Tibial artery (tissue), 4 donors: ENCODE results near the gene PPIC.

Source experiments
- DNase-seq, 2 donors: peaks; one replicate each; pipeline ENCODE4 v3.0.0-alpha.2; 2019
- H3K27ac ChIP-seq, 2 donors: fragments of 200-600 bp; sonication (generic) in 1 of 2; 1 replicate in 1 of 2; 2 replicates in 1 of 2; pipeline ENCODE4 v1.5.1; 2018 to 2019; ENCODE audit warnings: mild to moderate bottlenecking in 1 of 2
- H3K27me3 ChIP-seq, 2 donors: fragments of 200-600 bp; sonication (generic) in 1 of 2; one replicate each; pipeline versions ENCODE4 v1.5.1 to v1.6.0; 2016 to 2019
- H3K36me3 ChIP-seq, 3 donors: fragments of 200-600 bp; sonication (generic) in 2 of 3; one replicate each; pipeline ENCODE4 v1.5.1; 2016 to 2019; ENCODE audit warnings: mild to moderate bottlenecking in 2 of 3
- H3K4me1 ChIP-seq, 4 donors: fragments of 200-600 bp; sonication (generic) in 2 of 4; 1 replicate in 3 of 4; 2 replicates in 1 of 4; pipeline ENCODE4 v1.5.1; 2016 to 2019
- H3K4me3 ChIP-seq, 2 donors: fragments of 200-600 bp; sonication (generic) in 1 of 2; 1 replicate in 1 of 2; 2 replicates in 1 of 2; pipeline ENCODE4 v1.5.1; 2018 to 2019; ENCODE audit warnings: mild to moderate bottlenecking in 2 of 2
- H3K9me3 ChIP-seq, 3 donors: fragments of 200-600 bp; sonication (generic) in 1 of 3; one replicate each; pipeline ENCODE4 v1.5.1; 2016 to 2019
- CTCF ChIP-seq, 2 experiments: fragments of 200-600 bp in 1 of 2; fragments of 450-650 bp in 1 of 2; IDR thresholded peaks; one replicate each; pipeline ENCODE4 v1.5.1; 2017 to 2019; ENCODE audit warnings: antibody characterized with exemption in 2 of 2, mild to moderate bottlenecking in 1 of 2, moderate library complexity in 1 of 2
- intact Hi-C: fragments of 100-400 bp; cut with DNase I; formaldehyde crosslinking; loops from one replicate; pipeline ENCODE4 v1.15.0; 2023; ENCODE audit warnings: low total_unique reads

PPIC gene

GRCh38 chr5:123036391-123037103, at the start of gene PPIC:
Gene PPIC, minus strand, starts transcription at chr5:123036725. Its CDS starts 100 bp downstream, at chr5:123036625.
- peaks cover 0 to 24% (median 15%) of the 10 kb centered on the region in 4 donors for H3K4me1 ChIP-seq
- H3K4me3 ChIP-seq = peak within 1 kb of the TSS; percentile 86
- no peak for TF ChIP-seq CTCF (IDR thresholded peaks at IDR 0.05)
- H3K36me3 ChIP-seq = no peaks in the 10 kb centered on the region
- no peaks in the 10 kb centered on the region for H3K9me3 ChIP-seq
- DNase-seq = peak; percentile 86 to 94
- peak within 1 kb of the TSS; percentile 86 to 97 for H3K27ac ChIP-seq
- intact Hi-C loops = loop anchor here (5.0 to 10.0 kb wide), 3 partner anchors 51 to 328 kb away; partner anchors contain the start of gene PRDM6
- no peaks in the 10 kb centered on the region for H3K27me3 ChIP-seq

GRCh38 chr5:123085638-123086286, 49.2 kb upstream of the PPIC start:
- H3K4me3 ChIP-seq = no peak overlapping the region
- DNase-seq = no peak
- no peaks in the 10 kb centered on the region for H3K36me3 ChIP-seq
- H3K9me3 ChIP-seq = no peaks in the 10 kb centered on the region
- peak overlapping the region; percentile 29 to 35 for H3K27ac ChIP-seq
- intact Hi-C loops = loop anchor here (5.0 kb wide), 3 partner anchors 48 to 262 kb away; partner anchors contain the start of gene PPIC
- peaks cover 0 to 36% (median 19%) of the 10 kb centered on the region in 4 donors for H3K4me1 ChIP-seq
- H3K27me3 ChIP-seq = no peaks in the 10 kb centered on the region
- TF ChIP-seq CTCF (IDR thresholded peaks at IDR 0.05) = no peak

- no peaks in the 10 kb centered on the region for H3K9me3 ChIP-seq
- no peak for TF ChIP-seq CTCF (IDR thresholded peaks at IDR 0.05)
- DNase-seq = no peak
- peak overlapping the region; percentile 29 to 35 for H3K27ac ChIP-seq
- H3K27me3 ChIP-seq = no peaks in the 10 kb centered on the region
- H3K4me1 ChIP-seq = peaks cover 0 to 31% (median 19%) of the 10 kb centered on the region in 4 donors
- no peak overlapping the region for H3K4me3 ChIP-seq
- intact Hi-C loops = loop anchor here (5.0 kb wide), 3 partner anchors 48 to 262 kb away; partner anchors contain the start of gene PPIC
- H3K36me3 ChIP-seq = no peaks in the 10 kb centered on the region
Measured at GRCh38 chr5:123084730-123085605, 48.4 kb upstream of the PPIC start.

- Histone ChIP-seq H3K27me3 (no peaks in the 10 kb centered on the region), H3K4me1 (peaks cover 0 to 30% (median 11%) of the 10 kb centered on the region in 4 donors), H3K4me3 (no peak overlapping the region), H3K36me3 (no peaks in the 10 kb centered on the region), H3K27ac (peak overlapping the region; percentile 26 to 49), H3K9me3 (no peaks in the 10 kb centered on the region)
- TF ChIP-seq CTCF (IDR thresholded peaks at IDR 0.05) = no peak
- intact Hi-C loops = no loop called here
- DNase-seq = no peak
Measured at GRCh38 chr5:123083298-123083697, 46.8 kb upstream of the PPIC start.

GRCh38 chr5:123080215-123080614, 43.7 kb upstream of the PPIC start:
- intact Hi-C loops = no loop called here
- no peak for DNase-seq

More at GRCh38 chr5:123080215-123080614, 43.7 kb upstream of the PPIC start:
- no peak for TF ChIP-seq CTCF (IDR thresholded peaks at IDR 0.05)
- Histone ChIP-seq H3K27me3 (no peaks in the 10 kb centered on the region), H3K36me3 (no peaks in the 10 kb centered on the region), H3K27ac (no peak overlapping the region), H3K4me3 (no peak overlapping the region), H3K9me3 (no peaks in the 10 kb centered on the region), H3K4me1 (peaks cover 0 to 20% (median 6%) of the 10 kb centered on the region in 4 donors)
